Sigmoid colon (tissue), 4 donors: ENCODE measurements around the gene STYXL2.

Experiments used
- EP300 ChIP-seq, 4 donors: sonication (generic); formaldehyde crosslinking; IDR thresholded peaks; one replicate each; pipeline ENCODE4 v1.6.1; 2017; ENCODE audit warnings: antibody characterized with exemption in 4 of 4
- POLR2A ChIP-seq, 2 donors: fragments of 450-650 bp; IDR thresholded peaks; one replicate each; pipeline ENCODE4 v1.6.1; 2016; ENCODE audit warnings: antibody characterized with exemption in 2 of 2, mild to moderate bottlenecking in 2 of 2, moderate library complexity in 2 of 2
- POLR2AphosphoS5 ChIP-seq, 4 donors: sonication (generic); formaldehyde crosslinking; IDR thresholded peaks; one replicate each; pipeline ENCODE4 v1.6.1; 2017; ENCODE audit warnings: antibody characterized with exemption in 4 of 4
- TF ChIP-seq, protein P1 (sequence below), 4 experiments: fragments of 450-650 bp in 3 of 4; fragments of 200-600 bp in 1 of 4; IDR thresholded peaks; one replicate each; pipeline ENCODE4 v1.5.1; 2016 to 2019; ENCODE audit warnings: antibody characterized with exemption in 4 of 4, mild to moderate bottlenecking in 3 of 4, moderate library complexity in 2 of 4

DNA sequence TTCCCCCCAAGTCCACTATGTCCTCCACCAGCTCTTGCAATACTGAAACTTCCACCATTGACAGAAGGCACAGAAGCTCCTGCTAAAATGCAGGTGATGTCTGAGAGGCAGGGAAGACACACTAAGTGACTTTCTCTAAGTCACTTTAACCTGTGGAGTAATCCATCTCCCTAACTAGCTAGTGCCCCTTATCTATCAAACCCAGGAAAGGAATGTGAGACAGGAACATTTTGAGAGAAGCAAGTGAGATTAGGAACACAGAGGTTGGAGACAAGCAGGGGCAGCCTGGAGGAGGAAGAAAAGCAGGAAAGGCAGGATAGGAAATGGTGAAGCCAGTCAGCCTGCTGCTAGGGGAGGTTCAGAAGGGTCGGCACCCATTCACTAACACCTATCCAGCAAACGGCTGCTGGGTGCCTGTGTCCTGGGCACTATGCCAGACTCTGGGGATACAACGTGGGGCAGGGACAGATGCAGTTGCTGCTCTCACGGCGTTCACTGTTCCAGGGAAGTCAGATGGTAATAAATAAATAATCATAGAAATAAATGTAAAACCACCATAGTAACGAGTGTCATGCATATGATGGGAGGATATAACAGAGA lies 10.7 kb upstream of the STYXL2 start:
- no peak for TF ChIP-seq POLR2AphosphoS5 (IDR thresholded peaks at IDR 0.05)
- TF ChIP-seq, protein P1, sequence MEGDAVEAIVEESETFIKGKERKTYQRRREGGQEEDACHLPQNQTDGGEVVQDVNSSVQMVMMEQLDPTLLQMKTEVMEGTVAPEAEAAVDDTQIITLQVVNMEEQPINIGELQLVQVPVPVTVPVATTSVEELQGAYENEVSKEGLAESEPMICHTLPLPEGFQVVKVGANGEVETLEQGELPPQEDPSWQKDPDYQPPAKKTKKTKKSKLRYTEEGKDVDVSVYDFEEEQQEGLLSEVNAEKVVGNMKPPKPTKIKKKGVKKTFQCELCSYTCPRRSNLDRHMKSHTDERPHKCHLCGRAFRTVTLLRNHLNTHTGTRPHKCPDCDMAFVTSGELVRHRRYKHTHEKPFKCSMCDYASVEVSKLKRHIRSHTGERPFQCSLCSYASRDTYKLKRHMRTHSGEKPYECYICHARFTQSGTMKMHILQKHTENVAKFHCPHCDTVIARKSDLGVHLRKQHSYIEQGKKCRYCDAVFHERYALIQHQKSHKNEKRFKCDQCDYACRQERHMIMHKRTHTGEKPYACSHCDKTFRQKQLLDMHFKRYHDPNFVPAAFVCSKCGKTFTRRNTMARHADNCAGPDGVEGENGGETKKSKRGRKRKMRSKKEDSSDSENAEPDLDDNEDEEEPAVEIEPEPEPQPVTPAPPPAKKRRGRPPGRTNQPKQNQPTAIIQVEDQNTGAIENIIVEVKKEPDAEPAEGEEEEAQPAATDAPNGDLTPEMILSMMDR (IDR thresholded peaks at IDR 0.05): no peak
- TF ChIP-seq POLR2A (IDR thresholded peaks at IDR 0.05): peak in 1 of 2 donors; percentile 2
- no peak for TF ChIP-seq EP300 (IDR thresholded peaks at IDR 0.05)
